ENCODE measurements around the gene DLGAP4. TPM values are rescaled to one million over a fixed set of nuclear protein-coding genes. Genes with fewer than 3 reads are reported as not detected.

Gene DLGAP4
- total and polyA plus RNA-seq, 2 of the 13 experiments (the other 11 are each of a cell fraction or from before 2014, with no cell fraction given): 15.2 to 26.7 TPM

- 39% methylated on average over 3 of the region's 3 CpGs for WGBS (ENCODE audit: low lambda C conversion rate)
- no peak overlapping the region for H2AFZ ChIP-seq (ENCODE audit: low read length)
- H3K4me3 ChIP-seq (replicated peaks in 1 of 3; ENCODE audit: insufficient read depth in 1 of 3, low read depth in 2 of 3, low read length in 3 of 3): no peak overlapping the region
- H3K27me3 ChIP-seq (ENCODE audit: control insufficient read depth in 1 of 2, insufficient read depth in 2 of 2, low read length in 2 of 2): peaks cover 3 to 28% of the 10 kb centered on the region in 2 experiments; a peak in 3 of 5 replicates
- ChIA-PET CTCF (ENCODE audit: low intra/inter-chr PET ratio, low total read pairs) (no interaction called here), POLR2A (no interaction called here)
- H4K20me1 ChIP-seq (ENCODE audit: insufficient read depth, low read length): no peaks in the 10 kb centered on the region; the same call in 1 of the 2 replicates
- H3K4me1 ChIP-seq (ENCODE audit: insufficient read depth, low read length): no peaks in the 10 kb centered on the region
- H3K79me2 ChIP-seq (ENCODE audit: insufficient read depth, low read length): no peaks in the 10 kb centered on the region
- ATAC-seq: no peak
- no peak for DNase-seq (ENCODE audit: low spot score)
- in situ Hi-C loops (cut with HindIII; ENCODE audit: extremely low pct_ligation_motif_present, low pct_unique_long_range_greater_than_20kb): no loop called here
- TF ChIP-seq KIAA2018 (CRISPR knock-in tag; IDR thresholded peaks at IDR 0.05; ENCODE audit: borderline replicate concordance) (no peak), NFYC (CRISPR knock-in tag; IDR thresholded peaks at IDR 0.05) (no peak), FOSL2 (CRISPR knock-in tag; IDR thresholded peaks at IDR 0.05) (no peak), NRL (CRISPR knock-in tag; IDR thresholded peaks at IDR 0.05; ENCODE audit: borderline replicate concordance) (no peak), HINFP (CRISPR knock-in tag; IDR thresholded peaks at IDR 0.05; ENCODE audit: low read depth) (no peak), ZNF629 (CRISPR knock-in tag; conservative IDR thresholded peaks at IDR 0.05) (peak; percentile 65)
- no peak overlapping the region for H3K27ac ChIP-seq (ENCODE audit: extremely low read length, insufficient read depth, low read length)
- no peak for FAIRE-seq
- no peaks in the 10 kb centered on the region for H3K36me3 ChIP-seq (replicated peaks in 1 of 2; ENCODE audit: control insufficient read depth in 1 of 2, insufficient read depth in 2 of 2, low read length in 2 of 2)
- no peak overlapping the region for H3K9ac ChIP-seq (ENCODE audit: insufficient read depth, low read depth, low read length)
- intact Hi-C loops (cut with micrococcal nuclease; ENCODE audit: unreplicated experiment): no loop called here
- H3K4me2 ChIP-seq (ENCODE audit: low read depth, low read length): no peak overlapping the region
- H3K9me3 ChIP-seq (ENCODE audit: low read length): no peaks in the 10 kb centered on the region
- no TSS peak for BruUV-seq (replicated peaks)
Measured at GRCh38 chr20:36369739-36370138, 63.6 kb downstream of the DLGAP4 start.

All from HepG2 (cell line).